HUES48 (cell line): ENCODE results near the gene PTPRN2.
"Not testable (repeated sequence)": the region's sequence is repeated elsewhere in the genome, so short reads cannot be mapped to it uniquely, and the experiment has no call there.

ENCODE experiments used
- H3K27ac ChIP-seq: one replicate; pipeline ENCODE4 v1.7.0; 2013; ENCODE audit warnings: low read depth, low read length, inconsistent platforms
- H3K27me3 ChIP-seq: 2 replicates; pipeline ENCODE4 v1.6.1; 2013; ENCODE audit warnings: mild to moderate bottlenecking, low read length; ENCODE audit not compliant: control insufficient read depth, insufficient read depth
- H3K36me3 ChIP-seq: 2 replicates; pipeline ENCODE4 v1.6.1; 2013; ENCODE audit warnings: low read length; ENCODE audit not compliant: control insufficient read depth, insufficient read depth
- H3K4me1 ChIP-seq: 2 replicates; pipeline ENCODE4 v1.6.1; 2013; ENCODE audit warnings: mild to moderate bottlenecking, low read length; ENCODE audit not compliant: control insufficient read depth, insufficient read depth
- H3K4me3 ChIP-seq: 2 replicates; pipeline ENCODE4 v1.5.1; 2013; ENCODE audit warnings: mild to moderate bottlenecking, low read depth, low read length
- H3K9ac ChIP-seq: 2 replicates; pipeline ENCODE4 v1.6.1; 2013; ENCODE audit warnings: mild to moderate bottlenecking, low read depth, low read length, moderate library complexity
- H3K9me3 ChIP-seq: 2 replicates; pipeline ENCODE4 v1.6.1; 2013; ENCODE audit warnings: low read length; ENCODE audit not compliant: control insufficient read depth, insufficient read depth

PTPRN2 gene

GRCh38 chr7:158523877-158524276 is 63.7 kb downstream of the PTPRN2 start:
- not testable (repeated sequence) for H3K4me1 ChIP-seq, H3K36me3 ChIP-seq, H3K9ac ChIP-seq, H3K27me3 ChIP-seq, H3K27ac ChIP-seq, H3K4me3 ChIP-seq
- H3K9me3 ChIP-seq, result peaks cover 14% of the 10 kb centered on the region

- not testable (repeated sequence) for H3K9ac ChIP-seq, H3K4me3 ChIP-seq, H3K36me3 ChIP-seq, H3K27me3 ChIP-seq, H3K27ac ChIP-seq, H3K4me1 ChIP-seq
- H3K9me3 ChIP-seq, result peaks cover 14% of the 10 kb centered on the region
Measured at GRCh38 chr7:158523165-158523856, 64.3 kb downstream of the PTPRN2 start.

GRCh38 chr7:158521795-158522194 is 65.8 kb downstream of the PTPRN2 start:
- not testable (repeated sequence) for H3K4me3 ChIP-seq, H3K27me3 ChIP-seq, H3K27ac ChIP-seq, H3K4me1 ChIP-seq, H3K36me3 ChIP-seq, H3K9ac ChIP-seq
- H3K9me3 ChIP-seq, result peaks cover 14% of the 10 kb centered on the region

- H3K36me3 ChIP-seq, result no peaks in the 10 kb centered on the region
- H3K4me1 ChIP-seq, result no peaks in the 10 kb centered on the region
- H3K9ac ChIP-seq, result no peak overlapping the region
- peaks cover 14% of the 10 kb centered on the region for H3K9me3 ChIP-seq
- H3K27ac ChIP-seq, result no peak overlapping the region
- H3K27me3 ChIP-seq, result no peaks in the 10 kb centered on the region
- H3K4me3 ChIP-seq, result no peak overlapping the region
Measured at GRCh38 chr7:158520825-158521224, 66.8 kb downstream of the PTPRN2 start.

- no peak overlapping the region for H3K9ac ChIP-seq
- no peak overlapping the region for H3K27ac ChIP-seq
- no peaks in the 10 kb centered on the region for H3K36me3 ChIP-seq
- H3K4me3 ChIP-seq, result no peak overlapping the region
- H3K27me3 ChIP-seq, result no peaks in the 10 kb centered on the region
- no peaks in the 10 kb centered on the region for H3K4me1 ChIP-seq
- peaks cover 14% of the 10 kb centered on the region for H3K9me3 ChIP-seq
Measured at GRCh38 chr7:158519633-158520174, 67.9 kb downstream of the PTPRN2 start.

- no peaks in the 10 kb centered on the region for H3K4me1 ChIP-seq
Measured at GRCh38 chr7:158518980-158519632, 68.5 kb downstream of the PTPRN2 start.

GRCh38 chr7:158517571-158517970 is 70.1 kb downstream of the PTPRN2 start:
- Histone ChIP-seq H3K9ac (no peak overlapping the region), H3K27ac (no peak overlapping the region), H3K27me3 (no peaks in the 10 kb centered on the region), H3K4me3 (no peak overlapping the region), H3K9me3 (peaks cover 8% of the 10 kb centered on the region), H3K36me3 (no peaks in the 10 kb centered on the region), H3K4me1 (no peaks in the 10 kb centered on the region)

More at GRCh38 chr7:158518980-158519632, 68.5 kb downstream of the PTPRN2 start:
- Histone ChIP-seq H3K9me3 (peaks cover 14% of the 10 kb centered on the region), H3K27me3 (no peaks in the 10 kb centered on the region), H3K4me3 (no peak overlapping the region), H3K36me3 (no peaks in the 10 kb centered on the region), H3K27ac (no peak overlapping the region), H3K9ac (no peak overlapping the region)

GRCh38 chr7:158517072-158517471 is 70.6 kb downstream of the PTPRN2 start:
- no peak overlapping the region for H3K4me3 ChIP-seq
- peaks cover 6% of the 10 kb centered on the region; the same call in 1 of the 2 replicates for H3K9me3 ChIP-seq
- H3K4me1 ChIP-seq, result no peaks in the 10 kb centered on the region
- H3K36me3 ChIP-seq, result no peaks in the 10 kb centered on the region
- H3K27ac ChIP-seq, result no peak overlapping the region
- H3K27me3 ChIP-seq, result no peaks in the 10 kb centered on the region
- no peak overlapping the region for H3K9ac ChIP-seq

- H3K36me3 ChIP-seq, result no peaks in the 10 kb centered on the region
- no peaks in the 10 kb centered on the region for H3K4me1 ChIP-seq
- H3K27ac ChIP-seq, result no peak overlapping the region
- H3K9ac ChIP-seq, result no peak overlapping the region
- no peak overlapping the region for H3K4me3 ChIP-seq
- no peaks in the 10 kb centered on the region for H3K27me3 ChIP-seq
- H3K9me3 ChIP-seq, result peaks cover 11% of the 10 kb centered on the region; the same call in 1 of the 2 replicates
Measured at GRCh38 chr7:158516524-158516923, 71.1 kb downstream of the PTPRN2 start.

GRCh38 chr7:158512869-158513268 is 74.8 kb downstream of the PTPRN2 start:
- H3K9ac ChIP-seq, result no peak overlapping the region
- no peaks in the 10 kb centered on the region for H3K4me1 ChIP-seq
- no peak overlapping the region for H3K4me3 ChIP-seq
- H3K9me3 ChIP-seq, result peaks cover 8% of the 10 kb centered on the region; the same call in 1 of the 2 replicates
- no peak overlapping the region for H3K27ac ChIP-seq
- no peaks in the 10 kb centered on the region for H3K27me3 ChIP-seq
- no peaks in the 10 kb centered on the region for H3K36me3 ChIP-seq

- no peaks in the 10 kb centered on the region for H3K4me1 ChIP-seq
- H3K27me3 ChIP-seq, result no peaks in the 10 kb centered on the region
- H3K9ac ChIP-seq, result no peak overlapping the region
- H3K9me3 ChIP-seq, result peaks cover 8% of the 10 kb centered on the region; the same call in 1 of the 2 replicates
- no peak overlapping the region for H3K4me3 ChIP-seq
- no peaks in the 10 kb centered on the region for H3K36me3 ChIP-seq
- no peak overlapping the region for H3K27ac ChIP-seq
Measured at GRCh38 chr7:158512042-158512441, 75.6 kb downstream of the PTPRN2 start.
